Measurements from ENCODE around the gene ADD1.

DNA sequence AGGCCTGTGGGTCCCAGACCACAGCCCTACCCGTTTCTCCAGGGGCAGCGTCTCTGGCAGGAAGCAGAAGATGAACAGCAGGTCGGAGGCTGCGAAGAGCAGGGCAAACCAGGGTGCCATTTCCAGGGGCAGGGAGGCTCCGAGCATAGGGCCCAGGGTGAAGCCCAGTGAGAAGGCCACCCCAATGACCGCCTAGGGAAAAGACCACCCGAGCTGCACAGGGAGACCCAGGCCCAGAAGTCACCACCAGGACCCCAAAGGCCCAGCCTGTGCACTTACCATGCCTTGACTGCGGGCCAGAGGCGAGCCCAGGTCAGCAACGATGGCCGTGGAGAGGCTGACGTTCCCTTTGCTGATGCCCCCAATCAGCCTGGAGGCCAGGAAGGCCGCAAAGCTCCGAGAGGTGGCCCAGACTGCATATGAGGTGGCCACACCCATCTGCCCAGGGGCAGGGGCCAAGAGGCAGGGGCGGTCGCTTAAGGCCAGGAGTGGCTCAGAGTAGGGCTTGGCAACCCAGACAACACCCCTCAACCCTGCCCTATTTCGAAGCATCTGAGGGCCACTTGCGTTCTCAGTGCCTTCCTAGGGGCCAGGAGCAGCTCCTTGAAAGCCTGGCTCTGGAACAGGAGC lies 88.8 kb downstream of the ADD1 start:
- TF ChIP-seq ZNF274 (IDR thresholded peaks at IDR 0.05; ENCODE audit: low read depth, low read length): no peak
- no peak for TF ChIP-seq SUZ12 (IDR thresholded peaks at IDR 0.05; ENCODE audit: extremely low read depth, insufficient read depth, insufficient read length)

Measured in NT2/D1 (cell line).